Measurements from ENCODE around the gene HBD. TPM values are rescaled to one million over a fixed set of nuclear protein-coding genes. Genes with fewer than 3 reads are reported as not detected.

The HBD gene
- total RNA-seq (ENCODE audit: low replicate concordance), result 0.79 TPM in 1 of 2 replicates, not detected in the other
- long read RNA-seq, partial matches to known transcripts, result 0 of 1 reads
- long read RNA-seq, other reads (novel, unspliced or antisense), result 0 of 1 reads

DNA sequence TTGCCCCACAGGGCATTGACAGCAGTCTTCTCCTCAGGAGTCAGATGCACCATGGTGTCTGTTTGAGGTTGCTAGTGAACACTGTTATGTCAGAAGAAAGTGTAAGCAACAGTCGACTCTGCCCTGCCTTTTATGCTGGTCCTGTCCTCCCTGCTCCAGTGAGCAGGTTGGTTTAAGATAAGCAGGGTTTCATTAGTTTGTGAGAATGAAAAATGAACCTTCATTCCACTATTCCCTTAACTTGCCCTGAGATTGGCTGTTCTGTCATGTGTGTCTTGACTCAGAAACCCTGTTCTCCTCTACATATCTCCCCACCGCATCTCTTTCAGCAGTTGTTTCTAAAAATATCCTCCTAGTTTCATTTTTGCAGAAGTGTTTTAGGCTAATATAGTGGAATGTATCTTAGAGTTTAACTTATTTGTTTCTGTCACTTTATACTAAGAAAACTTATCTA, at the start of gene HBD:
Gene HBD (minus strand): TSS at position 103 of the 454 bp plus-strand sequence. CDS start 50 bp downstream, at position 53.
- no peaks in the 10 kb centered on the region for H3K36me3 Mint-ChIP-seq
- no peak within 1 kb of the TSS for H3K4me3 Mint-ChIP-seq
- DNase-seq (ENCODE audit: extremely low spot score, unreplicated experiment), result no peak
- H3K27me3 Mint-ChIP-seq, result peaks cover 4% of the 10 kb centered on the region
- no peaks in the 10 kb centered on the region for H3K9me3 Mint-ChIP-seq
- TF ChIP-seq, protein P1, sequence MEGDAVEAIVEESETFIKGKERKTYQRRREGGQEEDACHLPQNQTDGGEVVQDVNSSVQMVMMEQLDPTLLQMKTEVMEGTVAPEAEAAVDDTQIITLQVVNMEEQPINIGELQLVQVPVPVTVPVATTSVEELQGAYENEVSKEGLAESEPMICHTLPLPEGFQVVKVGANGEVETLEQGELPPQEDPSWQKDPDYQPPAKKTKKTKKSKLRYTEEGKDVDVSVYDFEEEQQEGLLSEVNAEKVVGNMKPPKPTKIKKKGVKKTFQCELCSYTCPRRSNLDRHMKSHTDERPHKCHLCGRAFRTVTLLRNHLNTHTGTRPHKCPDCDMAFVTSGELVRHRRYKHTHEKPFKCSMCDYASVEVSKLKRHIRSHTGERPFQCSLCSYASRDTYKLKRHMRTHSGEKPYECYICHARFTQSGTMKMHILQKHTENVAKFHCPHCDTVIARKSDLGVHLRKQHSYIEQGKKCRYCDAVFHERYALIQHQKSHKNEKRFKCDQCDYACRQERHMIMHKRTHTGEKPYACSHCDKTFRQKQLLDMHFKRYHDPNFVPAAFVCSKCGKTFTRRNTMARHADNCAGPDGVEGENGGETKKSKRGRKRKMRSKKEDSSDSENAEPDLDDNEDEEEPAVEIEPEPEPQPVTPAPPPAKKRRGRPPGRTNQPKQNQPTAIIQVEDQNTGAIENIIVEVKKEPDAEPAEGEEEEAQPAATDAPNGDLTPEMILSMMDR (conservative IDR thresholded peaks at IDR 0.05), result no peak
- no peak within 1 kb of the TSS for H3K27ac Mint-ChIP-seq
- peaks cover 5% of the 10 kb centered on the region for H3K4me1 Mint-ChIP-seq (ENCODE audit: unreplicated experiment)

DNA sequence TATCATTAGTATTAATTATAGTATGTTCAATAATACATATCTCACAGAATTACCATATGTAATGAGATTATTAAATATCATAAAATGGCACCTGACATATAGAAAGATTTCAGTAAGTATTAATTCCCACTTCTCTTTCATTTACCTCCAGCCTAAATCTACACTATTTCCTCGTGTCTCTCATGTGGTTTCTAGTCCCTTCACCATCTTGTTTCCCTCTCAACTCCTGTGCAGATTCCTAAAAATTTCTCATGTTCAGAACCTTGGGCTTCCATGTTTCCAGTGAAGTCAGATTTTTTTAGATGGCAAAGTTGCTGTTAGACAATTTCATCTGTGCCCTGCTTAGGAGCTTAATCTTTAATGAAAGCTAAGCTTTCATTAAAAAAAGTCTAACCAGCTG, 49.6 kb upstream of the HBD start:
- Mint-ChIP-seq H3K36me3 (no peaks in the 10 kb centered on the region), H3K4me1 (ENCODE audit: unreplicated experiment) (no peaks in the 10 kb centered on the region), H3K27me3 (no peaks in the 10 kb centered on the region), H3K27ac (no peak overlapping the region), H3K9me3 (no peaks in the 10 kb centered on the region), H3K4me3 (no peak overlapping the region)
- no peak for DNase-seq (ENCODE audit: extremely low spot score, unreplicated experiment)
- TF ChIP-seq, protein P1 (conservative IDR thresholded peaks at IDR 0.05), result no peak

DNA sequence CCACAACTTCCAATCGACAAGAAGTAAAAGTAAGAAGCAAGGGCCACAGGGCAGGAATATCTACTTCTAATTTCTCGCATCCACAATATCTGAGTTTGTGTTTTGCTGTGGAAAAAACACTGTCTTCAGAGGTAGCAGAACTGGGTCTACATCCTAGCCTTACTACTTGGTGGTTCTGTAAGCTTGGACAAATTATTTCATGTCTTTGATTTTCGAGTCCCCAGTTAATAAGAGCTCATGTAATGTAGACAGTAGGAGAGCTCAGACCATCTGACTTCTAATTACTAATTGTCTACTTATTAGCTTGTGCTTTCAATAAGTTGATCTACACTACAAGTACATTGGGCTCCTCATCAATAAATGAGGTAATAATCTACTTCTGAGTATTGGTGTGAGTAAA, 48.8 kb upstream of the HBD start:
- Mint-ChIP-seq H3K27me3 (no peaks in the 10 kb centered on the region), H3K36me3 (no peaks in the 10 kb centered on the region), H3K9me3 (no peaks in the 10 kb centered on the region), H3K4me3 (no peak overlapping the region), H3K4me1 (ENCODE audit: unreplicated experiment) (no peaks in the 10 kb centered on the region), H3K27ac (no peak overlapping the region)
- TF ChIP-seq, protein P1 (conservative IDR thresholded peaks at IDR 0.05), result no peak
- no peak for DNase-seq (ENCODE audit: extremely low spot score, unreplicated experiment)

DNA sequence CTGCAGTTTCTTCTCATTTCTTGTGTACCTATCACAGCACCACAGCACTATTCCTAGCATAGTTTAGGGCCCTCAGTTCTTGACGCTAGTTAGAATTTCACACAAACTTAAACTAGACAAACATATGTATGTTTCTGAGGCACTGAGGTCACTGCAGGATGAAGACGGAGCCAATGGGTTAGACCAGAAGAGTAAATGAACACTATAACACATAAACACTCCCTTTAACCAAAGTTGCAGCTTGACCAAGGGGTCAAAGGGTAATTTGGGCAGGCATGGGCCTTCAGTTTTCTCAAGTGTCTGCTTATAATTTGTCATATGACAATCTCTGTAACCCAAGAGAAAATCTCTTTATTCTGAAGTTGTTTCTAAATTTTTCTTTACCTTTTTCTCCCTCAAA, 48.3 kb upstream of the HBD start:
- Mint-ChIP-seq H3K36me3 (no peaks in the 10 kb centered on the region), H3K4me3 (no peak overlapping the region), H3K4me1 (ENCODE audit: unreplicated experiment) (no peaks in the 10 kb centered on the region), H3K27me3 (no peaks in the 10 kb centered on the region), H3K27ac (no peak overlapping the region), H3K9me3 (no peaks in the 10 kb centered on the region)
- DNase-seq (ENCODE audit: extremely low spot score, unreplicated experiment), result no peak
- TF ChIP-seq, protein P1 (conservative IDR thresholded peaks at IDR 0.05), result no peak

DNA sequence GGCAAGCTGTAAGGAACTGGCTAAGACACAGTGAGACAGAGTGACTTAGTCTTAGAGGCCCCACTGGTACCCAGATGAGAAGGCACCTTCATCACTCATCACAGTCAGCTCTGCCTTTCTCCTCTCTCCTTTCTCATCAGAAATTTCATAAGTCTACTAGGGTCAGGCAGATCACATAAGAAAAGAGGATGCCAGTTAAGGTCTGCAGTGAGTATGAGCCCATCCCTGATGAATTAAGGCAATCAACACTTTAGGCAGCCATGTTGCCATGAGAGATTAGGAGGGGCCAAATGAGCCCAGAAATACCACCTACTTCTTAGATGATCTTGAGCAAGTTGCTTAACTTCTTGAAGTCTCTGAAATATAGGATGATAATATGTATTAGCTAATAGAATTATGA, 47.3 kb upstream of the HBD start:
- Mint-ChIP-seq H3K27ac (no peak overlapping the region), H3K4me1 (ENCODE audit: unreplicated experiment) (no peaks in the 10 kb centered on the region), H3K9me3 (no peaks in the 10 kb centered on the region), H3K27me3 (no peaks in the 10 kb centered on the region), H3K36me3 (no peaks in the 10 kb centered on the region), H3K4me3 (no peak overlapping the region)
- no peak for DNase-seq (ENCODE audit: extremely low spot score, unreplicated experiment)
- TF ChIP-seq, protein P1 (conservative IDR thresholded peaks at IDR 0.05), result no peak
